NT2/D1 (cell line): Measurements from ENCODE around the gene ARMH1.

Experiments
- YY1 ChIP-seq: IDR thresholded peaks from 2 replicates; pipeline ENCODE4 v1.6.1; 2011; ENCODE audit not compliant: insufficient read length, insufficient read depth
- ZNF274 ChIP-seq: IDR thresholded peaks from 2 replicates; pipeline ENCODE4 v1.6.1; 2011; ENCODE audit warnings: mild to moderate bottlenecking, low read depth, low read length

DNA sequence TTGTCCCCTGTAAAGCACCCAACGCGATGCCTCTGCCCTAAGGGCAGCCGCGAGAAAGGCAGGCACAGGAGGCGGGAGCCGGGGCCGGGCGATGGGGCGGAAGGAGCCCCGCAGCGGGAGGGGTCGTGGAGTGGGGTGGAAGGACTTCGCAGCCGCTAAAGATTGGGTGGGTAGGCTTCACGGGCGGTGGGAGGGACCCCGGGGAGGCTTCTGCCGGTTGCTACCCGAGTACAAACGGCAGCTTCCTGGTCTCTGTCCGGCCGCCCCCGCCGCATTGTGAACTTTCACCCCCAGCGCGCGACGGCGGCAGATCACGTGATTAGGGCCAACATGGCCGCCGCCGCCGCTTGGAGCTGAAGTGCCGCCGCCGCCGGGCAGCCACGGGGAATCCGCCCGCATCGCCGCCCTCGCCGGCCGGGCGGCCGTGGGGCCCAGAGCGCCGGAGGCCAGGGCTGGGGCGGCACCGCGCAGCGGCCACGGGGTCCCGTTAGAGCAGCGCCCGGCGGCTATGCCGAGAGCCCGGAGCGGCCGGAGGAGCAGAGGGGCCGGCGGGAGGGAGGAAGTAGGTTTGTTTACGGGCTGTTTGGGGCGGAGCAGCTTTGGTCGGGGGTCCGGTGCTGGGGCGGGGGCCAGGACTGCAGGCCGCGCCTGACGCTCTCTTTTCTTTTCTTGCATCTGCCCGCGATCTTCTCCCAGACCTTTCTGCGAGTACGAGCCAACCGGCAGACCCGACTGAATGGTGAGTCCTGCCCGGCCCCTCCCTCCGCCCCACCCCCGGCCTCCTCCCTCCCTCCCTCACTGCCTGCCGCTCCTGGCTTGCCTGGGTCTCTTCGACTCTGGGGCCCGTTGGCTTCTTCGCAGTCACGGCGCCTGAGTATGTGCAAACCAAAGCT is 42.6 kb upstream of the ARMH1 start:
- TF ChIP-seq ZNF274 (no peak), YY1 (peak; percentile 83)
